SIG-M5 treated with dmso at 0.1 percent for 504 hours (cell line): ENCODE data around the gene TRPM3.
A peak's percentile ranks its signal among the peaks of the same experiment; 100 is the strongest.
"Not testable (repeated sequence)": the region's sequence is repeated elsewhere in the genome, so short reads cannot be mapped to it uniquely, and the experiment has no call there.

ENCODE experiments used
- DNase-seq: peaks from one replicate; lab custom pipeline; 2025; ENCODE audit not compliant: unreplicated experiment; lab: John Stamatoyannopoulos, UW

Gene TRPM3

DNA sequence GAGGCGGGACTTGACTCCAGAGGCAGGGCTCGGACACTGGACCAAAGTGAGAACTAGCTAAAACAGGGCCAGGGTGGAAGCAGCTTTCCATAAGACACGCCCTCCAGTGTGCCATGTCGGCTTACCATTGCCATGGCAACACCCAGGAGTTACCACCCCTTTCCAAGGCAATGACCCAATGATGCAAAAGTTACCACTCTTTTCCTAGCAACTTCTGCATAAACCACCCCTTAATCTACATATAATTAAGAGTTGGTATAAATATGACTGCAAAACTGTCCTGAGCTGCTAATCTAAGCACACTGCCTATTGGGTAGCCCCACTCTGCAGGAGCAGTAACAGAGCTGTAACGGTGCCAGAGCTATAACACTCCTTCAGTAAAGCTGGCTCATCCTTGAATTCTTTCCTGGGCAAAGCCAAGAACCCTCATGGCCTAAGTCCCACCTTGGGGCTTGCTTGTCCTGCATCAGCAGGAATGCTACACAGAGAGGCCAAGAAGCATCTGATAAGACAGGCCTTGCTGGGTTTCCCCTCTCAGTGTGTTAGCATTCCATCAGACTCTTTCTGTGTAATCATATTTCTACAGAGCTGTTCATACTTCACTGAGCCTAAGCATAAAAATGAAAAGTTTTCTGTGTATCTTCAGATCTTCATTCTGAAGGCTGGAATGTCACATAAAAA, 444.2 kb downstream of the TRPM3 start:
- DNase-seq: no peak

GRCh38 chr9:70675868-70676370, 445.5 kb downstream of the TRPM3 start:
- no peak for DNase-seq

- DNase-seq: no peak
These were observed 447.6 kb downstream of the TRPM3 start for GRCh38 chr9:70673844-70674243.

GRCh38 chr9:70672161-70672649, 449.2 kb downstream of the TRPM3 start:
- DNase-seq: no peak

DNA sequence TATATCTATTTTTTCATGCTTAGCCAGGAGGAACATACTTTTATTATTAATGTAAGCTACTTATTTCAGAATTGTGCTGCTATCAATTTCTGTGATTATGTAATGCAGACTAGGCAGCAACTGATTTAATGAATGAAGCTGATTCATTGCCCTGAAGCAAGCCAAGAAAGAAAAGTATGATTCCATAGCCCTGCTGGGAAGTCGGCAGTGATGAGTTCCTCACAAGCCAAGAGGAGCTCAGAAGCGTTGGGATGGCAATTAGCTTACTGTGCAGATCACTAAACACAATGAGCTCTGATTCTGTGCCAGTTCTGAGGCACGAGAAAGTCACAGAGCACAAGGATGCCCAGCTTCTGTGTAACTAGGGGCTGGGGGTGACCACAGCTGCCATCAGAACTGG, 452.7 kb downstream of the TRPM3 start:
- no peak for DNase-seq

DNA sequence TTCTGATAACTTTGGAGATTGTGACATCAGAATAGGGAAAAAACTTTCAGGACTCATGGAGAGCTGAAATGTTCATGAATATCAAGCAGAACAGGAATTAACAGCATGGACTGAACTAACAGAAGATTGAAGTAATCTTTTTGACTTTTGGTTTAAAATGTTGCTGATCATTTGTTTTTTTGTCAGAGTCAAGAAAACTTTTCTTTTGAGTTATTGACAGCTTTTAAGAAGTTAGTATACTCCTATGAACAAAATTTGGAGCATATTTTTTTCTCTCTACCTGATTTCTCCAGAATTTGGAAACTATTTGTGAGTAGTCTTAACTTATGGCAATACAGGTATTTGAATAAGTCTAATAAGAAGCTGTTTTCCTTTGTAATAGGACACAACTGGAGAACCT, 462.7 kb downstream of the TRPM3 start:
- DNase-seq: no peak

GRCh38 chr9:70656281-70656680, 465.1 kb downstream of the TRPM3 start:
- DNase-seq: no peak

- DNase-seq: no peak
These were observed 467.3 kb downstream of the TRPM3 start for GRCh38 chr9:70654144-70654543.

DNA sequence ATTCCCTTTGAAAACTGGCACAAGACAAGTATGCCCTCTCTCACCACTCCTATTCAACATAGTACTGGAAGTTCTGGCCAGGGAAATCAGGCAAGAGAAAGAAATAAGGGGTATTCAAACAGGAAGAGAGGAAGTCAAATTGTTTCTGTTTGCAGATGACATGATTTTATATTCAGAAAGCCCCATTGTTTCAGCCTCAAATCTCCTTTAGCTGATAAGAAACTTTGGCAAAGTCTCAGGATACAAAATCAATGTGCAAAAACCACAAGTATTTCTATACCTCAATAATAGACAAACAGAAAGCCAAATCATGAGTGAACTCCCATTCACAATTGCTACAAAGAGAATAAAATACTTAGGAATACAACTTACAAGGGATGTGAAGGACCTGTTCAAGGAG, 476.8 kb downstream of the TRPM3 start:
- not testable (repeated sequence) for DNase-seq

- DNase-seq: no peak
These were observed 479.1 kb downstream of the TRPM3 start for GRCh38 chr9:70642341-70642740.

DNA sequence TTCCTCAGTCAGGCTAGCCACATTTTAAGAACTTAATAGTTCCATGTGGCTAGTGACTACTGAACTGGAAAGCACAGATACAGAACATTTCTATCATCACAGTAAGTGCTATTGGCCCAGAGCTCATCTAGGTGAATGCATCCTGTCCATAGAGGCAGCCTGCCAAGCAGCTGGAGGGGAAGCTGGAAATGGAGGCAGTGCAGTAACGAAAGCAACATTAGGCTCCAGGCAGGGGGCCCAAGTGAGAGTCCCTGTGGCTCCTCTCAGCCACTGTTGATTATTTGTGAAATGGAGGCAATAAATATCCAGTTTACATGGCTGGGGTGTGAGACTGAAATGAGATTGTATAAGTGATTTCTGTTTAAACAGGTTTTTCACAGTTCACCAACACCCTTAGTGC, 479.8 kb downstream of the TRPM3 start:
- no peak for DNase-seq

DNA sequence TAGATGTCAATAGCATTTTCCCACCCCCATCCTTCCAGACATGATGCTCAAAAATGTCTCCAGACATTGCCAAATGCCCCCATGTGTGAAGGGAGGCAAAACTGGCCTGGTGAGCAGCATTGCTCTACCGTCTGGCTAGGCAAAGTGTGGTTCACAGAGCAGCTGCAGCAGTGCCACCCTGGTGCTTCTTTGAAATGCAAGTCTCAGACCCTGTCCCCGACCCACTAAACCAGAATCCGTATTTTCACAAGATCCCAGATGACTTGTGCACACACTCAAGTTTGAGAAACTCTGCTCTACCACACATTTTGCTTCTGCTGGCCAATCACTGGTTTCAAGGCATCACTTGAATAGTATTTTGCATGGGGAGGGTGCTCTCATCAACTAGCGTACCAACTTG, 480.4 kb downstream of the TRPM3 start:
- DNase-seq: no peak

DNA sequence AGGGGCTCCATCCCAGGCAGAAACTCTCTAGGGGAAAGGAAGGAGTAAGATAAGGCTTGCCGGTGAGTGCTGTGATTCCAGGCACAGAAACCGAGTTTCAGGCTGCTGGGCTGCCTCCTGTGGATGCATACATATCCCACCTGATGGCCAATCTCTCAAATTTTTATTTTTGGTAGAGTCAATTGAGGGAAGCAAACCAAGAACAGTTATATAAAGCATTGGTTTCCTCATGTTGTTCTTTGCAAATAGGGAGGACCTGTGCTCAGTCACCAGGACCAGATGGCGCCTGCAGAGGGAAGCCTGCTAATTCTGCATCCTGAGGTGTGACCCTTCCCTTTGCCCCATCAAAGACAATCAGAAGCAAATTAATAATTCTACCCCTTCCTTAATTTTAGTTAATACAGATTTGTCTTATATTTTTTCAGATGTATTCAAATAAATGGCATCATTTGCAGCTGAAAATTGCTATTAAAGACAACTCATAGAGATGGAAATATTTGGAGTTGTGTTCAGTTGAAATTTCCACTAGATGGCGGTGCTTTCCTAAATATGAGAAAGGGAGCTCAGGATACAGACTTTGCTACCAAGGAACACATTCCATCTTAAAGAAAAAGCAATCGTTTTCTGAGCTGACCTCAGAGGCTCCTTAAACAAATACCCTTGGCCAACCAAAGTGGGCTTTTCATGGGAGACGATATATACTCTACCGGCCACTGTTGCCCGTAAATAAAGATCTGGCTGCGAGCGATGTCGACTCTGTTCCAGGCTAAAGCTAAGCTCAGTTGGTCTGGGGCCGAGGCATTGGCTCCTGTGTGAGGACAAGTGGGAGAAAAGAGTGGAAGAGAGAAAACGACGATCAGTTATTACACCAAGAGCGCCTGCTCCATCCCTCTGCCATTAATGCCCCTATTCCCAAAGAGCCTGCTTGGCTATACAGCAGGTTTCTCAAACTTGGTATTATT, 481.3 kb downstream of the TRPM3 start:
- peak; percentile 22 for DNase-seq

- no peak for DNase-seq
These were observed 485.6 kb downstream of the TRPM3 start for GRCh38 chr9:70635790-70636189.

GRCh38 chr9:70634696-70635095, 486.7 kb downstream of the TRPM3 start:
- DNase-seq: no peak

DNA sequence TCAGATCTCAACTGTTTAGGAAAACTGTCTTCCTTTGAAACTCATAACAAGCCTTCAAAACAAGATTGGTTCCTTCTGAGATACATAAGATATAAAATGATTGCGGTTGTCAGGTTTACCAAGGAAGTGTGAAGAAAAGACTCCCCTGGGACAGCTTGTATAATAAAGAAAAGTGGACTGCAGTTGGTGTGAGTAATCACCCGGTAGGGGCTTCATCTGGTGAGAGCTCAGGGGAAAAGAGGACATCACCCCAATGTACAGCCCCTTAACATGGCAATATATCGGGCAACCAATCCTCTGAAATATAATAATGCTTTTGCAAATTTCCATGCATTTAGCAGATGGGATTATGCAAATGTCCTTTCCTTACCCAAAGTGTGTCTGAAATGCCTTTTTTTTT, 490.4 kb downstream of the TRPM3 start:
- DNase-seq: no peak

GRCh38 chr9:70629080-70629685, 492.2 kb downstream of the TRPM3 start:
- not testable (repeated sequence) for DNase-seq

DNA sequence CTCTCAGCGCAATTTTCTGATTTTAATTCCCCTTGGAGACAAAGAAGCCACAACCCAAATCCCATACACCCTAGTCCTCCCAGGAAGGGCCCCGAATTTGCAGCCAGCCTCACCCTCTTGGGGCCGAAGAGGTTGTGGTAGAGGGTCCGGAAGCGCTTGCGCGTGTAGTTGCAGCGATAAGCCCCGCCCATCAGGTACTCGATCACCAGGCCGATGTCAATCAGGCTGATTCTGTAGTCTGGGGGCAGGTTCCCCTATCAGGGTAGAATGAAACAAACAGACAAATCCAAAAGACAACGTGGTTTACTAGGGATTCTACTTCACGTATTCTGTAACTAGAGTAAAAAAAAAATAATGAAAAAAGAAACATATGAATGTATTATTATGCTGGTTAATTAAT, 496.3 kb downstream of the TRPM3 start:
- DNase-seq: no peak

DNA sequence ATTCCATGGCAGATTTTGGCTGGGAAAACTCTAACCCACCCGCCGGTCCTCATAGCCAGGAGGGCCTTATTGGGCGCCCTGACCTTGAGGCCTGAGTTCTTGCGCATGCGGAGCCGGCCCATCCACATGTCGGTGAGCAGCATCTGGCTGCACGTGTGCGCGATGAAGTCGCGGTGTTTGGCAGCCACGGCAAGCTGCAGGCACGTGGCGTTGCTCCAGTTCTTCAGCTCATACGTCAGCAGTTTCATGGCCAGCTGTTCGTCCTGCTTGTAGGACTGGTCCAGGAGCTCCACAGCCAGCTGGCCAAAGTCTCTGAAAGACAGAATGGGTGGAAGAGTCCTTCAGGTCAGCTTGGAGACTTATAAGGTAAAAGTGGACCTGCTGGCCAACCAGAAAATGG, 502.6 kb downstream of the TRPM3 start:
- DNase-seq: no peak

DNA sequence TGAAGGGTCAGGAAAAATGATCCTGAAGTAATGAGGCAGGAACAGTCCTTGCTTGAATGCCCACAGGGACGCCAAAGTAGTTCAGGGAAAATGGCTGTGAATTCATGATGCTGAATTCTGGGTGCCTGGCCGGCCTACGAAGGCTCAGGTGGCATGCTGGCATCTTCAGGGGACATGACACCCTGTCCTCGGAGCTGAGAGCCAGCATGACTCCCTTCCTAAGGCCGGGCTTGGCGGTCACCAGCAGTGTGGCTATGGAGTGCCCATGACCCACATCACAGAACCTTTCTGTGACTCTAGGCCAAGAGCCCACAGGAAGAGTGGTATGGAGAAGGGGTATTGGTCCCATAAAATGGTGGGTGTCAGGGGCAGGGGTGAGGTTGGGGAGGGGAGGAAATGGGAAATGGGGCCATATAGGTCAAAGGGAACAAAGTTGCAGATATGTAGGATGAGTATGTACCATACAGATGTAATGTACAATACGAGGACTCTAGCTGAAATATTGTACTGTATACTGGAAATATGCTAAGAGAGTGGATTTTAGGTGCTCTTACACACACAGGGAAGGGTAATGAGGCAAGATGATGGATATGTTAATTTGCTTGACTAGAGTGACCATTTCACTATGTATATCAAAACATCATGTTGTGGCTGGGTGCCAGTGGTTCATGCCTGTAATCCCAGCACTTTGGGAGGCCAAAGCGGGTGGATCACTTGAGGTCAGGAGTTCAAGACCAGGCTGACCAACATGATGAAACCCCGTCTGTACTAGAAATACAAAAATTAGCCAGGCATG, 504.2 kb downstream of the TRPM3 start:
- no peak for DNase-seq
